Caco-2 (cell line): Measurements from ENCODE around the gene RAD51C. TPM values are rescaled to one million over a fixed set of nuclear protein-coding genes. Genes with fewer than 3 reads are reported as not detected.
"Not testable (repeated sequence)": the region's sequence is repeated elsewhere in the genome, so short reads cannot be mapped to it uniquely, and the experiment has no call there.

Experiments
- BruUV-seq: library from RNA; stranded (reverse); fragments of 400-500 nt; replicated peaks from 2 replicates; lab custom pipeline; 2021; lab: Mats Ljungman, UMichigan
- CTCF ChIA-PET: fragments of 300-600 bp; sonication (Branson Sonifier 250); formaldehyde crosslinking; loops from one replicate; lab custom pipeline; 2022; ENCODE audit warnings: antibody characterized with exemption; lab: Charles Lee
- POLR2A ChIA-PET: fragments of 300-600 bp; sonication (Branson Sonifier 250); formaldehyde crosslinking; loops from one replicate; lab custom pipeline; 2022; ENCODE audit warnings: antibody characterized with exemption; lab: Charles Lee
- DNase-seq, 2 experiments: peaks; one replicate each; pipeline versions ENCODE4 v3.0.0 to v3.0.0-alpha.2; 2020 to 2022
- H3K27me3 ChIP-seq: replicated peaks from 2 replicates; pipeline ENCODE4 v1.6.0; 2011; ENCODE audit warnings: low read length; ENCODE audit not compliant: control insufficient read depth, insufficient read depth
- H3K36me3 ChIP-seq: 2 replicates; pipeline ENCODE4 v1.5.1; 2011; ENCODE audit warnings: low read length; ENCODE audit not compliant: control insufficient read depth, insufficient read depth
- H3K4me1 ChIP-seq: fragments of 250-450 bp; sonication (Bioruptor Pico); 2 replicates; pipeline ENCODE4 v1.5.1; 2020; ENCODE audit warnings: mild to moderate bottlenecking
- H3K4me3 ChIP-seq: 2 replicates; pipeline ENCODE4 v1.5.1; 2011; ENCODE audit warnings: low read depth, mild to moderate bottlenecking, control low read depth, low read length
- H3K9me3 ChIP-seq: fragments of 250-450 bp; sonication (Bioruptor Pico); 2 replicates; pipeline ENCODE4 v1.5.1; 2020; ENCODE audit warnings: mild to moderate bottlenecking, moderate library complexity
- H3K27ac Mint-ChIP-seq: one replicate; pipeline ENCODE4 v1.8.0; 2022; ENCODE audit warnings: mixed read lengths; ENCODE audit not compliant: unreplicated experiment
- H3K27me3 Mint-ChIP-seq: one replicate; pipeline ENCODE4 v1.8.0; 2022; ENCODE audit warnings: mixed read lengths; ENCODE audit not compliant: insufficient read depth, unreplicated experiment
- H3K36me3 Mint-ChIP-seq: one replicate; pipeline ENCODE4 v1.8.0; 2022; ENCODE audit warnings: mild to moderate bottlenecking, mixed read lengths; ENCODE audit not compliant: insufficient read depth, unreplicated experiment
- H3K4me1 Mint-ChIP-seq: one replicate; pipeline ENCODE4 v1.8.0; 2022; ENCODE audit warnings: low read depth, mixed read lengths; ENCODE audit not compliant: unreplicated experiment
- H3K4me3 Mint-ChIP-seq: one replicate; pipeline ENCODE4 v1.8.0; 2022; ENCODE audit warnings: mild to moderate bottlenecking, moderate library complexity, mixed read lengths; ENCODE audit not compliant: unreplicated experiment
- H3K9me3 Mint-ChIP-seq: one replicate; pipeline ENCODE4 v1.8.0; 2022; ENCODE audit warnings: mixed read lengths; ENCODE audit not compliant: unreplicated experiment
- intact Hi-C: fragments of 100-400 bp; cut with micrococcal nuclease; formaldehyde crosslinking; loops from one replicate; pipeline ENCODE4 v1.10.0; 2022; ENCODE audit not compliant: unreplicated experiment
- total RNA-seq: library from RNA; stranded (reverse); gene quantifications from 2 replicates; pipeline ENCODE4 v1.2.3, GENCODE V29; 2022
- TF ChIP-seq, protein P1 (sequence below), 2 experiments: fragments of 200-600 bp in 1 of 2; IDR thresholded peaks; 1 replicate in 1 of 2; 2 replicates in 1 of 2; pipeline versions ENCODE4 v1.5.1 to v1.8.0; 2011 to 2022; ENCODE audit warnings: antibody characterized with exemption in 1 of 2, control low read depth in 1 of 2, inconsistent platforms in 1 of 2, low read depth in 1 of 2, low read length in 1 of 2, mild to moderate bottlenecking in 1 of 2, moderate library complexity in 1 of 2; ENCODE audit not compliant: insufficient read depth in 1 of 2, severe bottlenecking in 1 of 2, unreplicated experiment in 1 of 2

The RAD51C gene
- total RNA-seq, 1 experiment from 2014 or later = 61.2 TPM

- TF ChIP-seq, protein P1, sequence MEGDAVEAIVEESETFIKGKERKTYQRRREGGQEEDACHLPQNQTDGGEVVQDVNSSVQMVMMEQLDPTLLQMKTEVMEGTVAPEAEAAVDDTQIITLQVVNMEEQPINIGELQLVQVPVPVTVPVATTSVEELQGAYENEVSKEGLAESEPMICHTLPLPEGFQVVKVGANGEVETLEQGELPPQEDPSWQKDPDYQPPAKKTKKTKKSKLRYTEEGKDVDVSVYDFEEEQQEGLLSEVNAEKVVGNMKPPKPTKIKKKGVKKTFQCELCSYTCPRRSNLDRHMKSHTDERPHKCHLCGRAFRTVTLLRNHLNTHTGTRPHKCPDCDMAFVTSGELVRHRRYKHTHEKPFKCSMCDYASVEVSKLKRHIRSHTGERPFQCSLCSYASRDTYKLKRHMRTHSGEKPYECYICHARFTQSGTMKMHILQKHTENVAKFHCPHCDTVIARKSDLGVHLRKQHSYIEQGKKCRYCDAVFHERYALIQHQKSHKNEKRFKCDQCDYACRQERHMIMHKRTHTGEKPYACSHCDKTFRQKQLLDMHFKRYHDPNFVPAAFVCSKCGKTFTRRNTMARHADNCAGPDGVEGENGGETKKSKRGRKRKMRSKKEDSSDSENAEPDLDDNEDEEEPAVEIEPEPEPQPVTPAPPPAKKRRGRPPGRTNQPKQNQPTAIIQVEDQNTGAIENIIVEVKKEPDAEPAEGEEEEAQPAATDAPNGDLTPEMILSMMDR (IDR thresholded peaks at IDR 0.05; ENCODE audit: insufficient read depth in 1 of 2, low read depth in 1 of 2, low read length in 1 of 2, severe bottlenecking in 1 of 2, unreplicated experiment in 1 of 2) = no peak
- DNase-seq = peak in 1 of 2 experiments; percentile 12
- H3K27me3 ChIP-seq = no peaks in the 10 kb centered on the region
- CTCF ChIA-PET = no interaction called here
- H3K9me3 ChIP-seq = peaks cover 3% of the 10 kb centered on the region; the same call in 1 of the 2 replicates
- H3K27ac Mint-ChIP-seq = peak overlapping the region; percentile 80
- H3K36me3 ChIP-seq = no peaks in the 10 kb centered on the region
- peaks cover 5% of the 10 kb centered on the region for H3K36me3 Mint-ChIP-seq
- POLR2A ChIA-PET = no interaction called here
- H3K4me3 ChIP-seq = no peak overlapping the region
- no peak overlapping the region for H3K4me3 Mint-ChIP-seq
- no TSS peak for BruUV-seq
- H3K9me3 Mint-ChIP-seq = peaks cover 9% of the 10 kb centered on the region
- H3K27me3 Mint-ChIP-seq = no peaks in the 10 kb centered on the region
- intact Hi-C loops = no loop called here
- no peaks in the 10 kb centered on the region; the same call in 1 of the 2 replicates for H3K4me1 ChIP-seq
- peaks cover 8% of the 10 kb centered on the region for H3K4me1 Mint-ChIP-seq
Measured at GRCh38 chr17:58741121-58741625, 48.8 kb downstream of the RAD51C start.

- ChIA-PET POLR2A (no interaction called here), CTCF (no interaction called here)
- Mint-ChIP-seq H3K36me3 (no peaks in the 10 kb centered on the region), H3K4me3 (no peak overlapping the region), H3K27me3 (no peaks in the 10 kb centered on the region), H3K27ac (no peak overlapping the region), H3K9me3 (no peaks in the 10 kb centered on the region), H3K4me1 (no peaks in the 10 kb centered on the region)
- DNase-seq = no peak
- Histone ChIP-seq H3K27me3 (no peaks in the 10 kb centered on the region), H3K4me3 (no peak overlapping the region), H3K36me3 (no peaks in the 10 kb centered on the region), H3K9me3 (no peaks in the 10 kb centered on the region), H3K4me1 (no peaks in the 10 kb centered on the region)
- TF ChIP-seq, protein P1 (IDR thresholded peaks at IDR 0.05; ENCODE audit: insufficient read depth in 1 of 2, low read depth in 1 of 2, low read length in 1 of 2, severe bottlenecking in 1 of 2, unreplicated experiment in 1 of 2) = no peak
- intact Hi-C loops = no loop called here
- BruUV-seq = no TSS peak
Measured at GRCh38 chr17:58747674-58748073, 55.3 kb downstream of the RAD51C start.

DNA sequence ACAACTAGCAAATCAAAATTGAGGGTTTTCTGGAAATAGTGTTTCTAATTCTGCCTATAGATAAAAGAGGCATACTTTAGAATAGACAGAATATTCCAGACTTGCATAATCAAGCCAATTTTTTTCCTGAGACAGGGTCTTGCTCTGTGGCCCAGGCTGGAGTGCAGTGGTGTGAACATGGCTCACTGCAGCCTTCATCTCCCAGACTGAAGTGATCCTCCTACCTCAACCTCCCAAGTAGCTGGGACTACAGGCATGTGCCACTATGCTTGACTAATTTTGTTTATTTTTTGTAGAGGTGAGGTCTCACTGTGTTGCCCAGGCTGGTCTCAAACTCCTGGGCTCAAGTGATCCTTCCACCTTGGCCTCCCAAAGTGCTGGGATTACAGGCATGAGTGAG lies 57.2 kb downstream of the RAD51C start:
- H3K27ac Mint-ChIP-seq, H3K4me3 ChIP-seq, H3K9me3 Mint-ChIP-seq, intact Hi-C loops, CTCF ChIA-PET, DNase-seq, H3K36me3 Mint-ChIP-seq, H3K27me3 Mint-ChIP-seq, H3K27me3 ChIP-seq, H3K36me3 ChIP-seq, BruUV-seq, H3K4me1 ChIP-seq, H3K4me3 Mint-ChIP-seq, H3K4me1 Mint-ChIP-seq, H3K9me3 ChIP-seq: not testable (repeated sequence)
- POLR2A ChIA-PET = interaction anchor here (0.6 kb wide), 2 partner anchors 174 to 1011 kb away, joined by 3 to 4 read pairs; no protein-coding TSS in a partner anchor
